ENCODE measurements around the gene PXDC1. TPM values are rescaled to one million over a fixed set of nuclear protein-coding genes. Genes with fewer than 3 reads are reported as not detected.

Gene PXDC1
- total and polyA plus RNA-seq, 2 donors (not counting 3 experiments of a cell fraction or from before 2014, with no cell fraction given): 60.9 to 121 TPM

DNA sequence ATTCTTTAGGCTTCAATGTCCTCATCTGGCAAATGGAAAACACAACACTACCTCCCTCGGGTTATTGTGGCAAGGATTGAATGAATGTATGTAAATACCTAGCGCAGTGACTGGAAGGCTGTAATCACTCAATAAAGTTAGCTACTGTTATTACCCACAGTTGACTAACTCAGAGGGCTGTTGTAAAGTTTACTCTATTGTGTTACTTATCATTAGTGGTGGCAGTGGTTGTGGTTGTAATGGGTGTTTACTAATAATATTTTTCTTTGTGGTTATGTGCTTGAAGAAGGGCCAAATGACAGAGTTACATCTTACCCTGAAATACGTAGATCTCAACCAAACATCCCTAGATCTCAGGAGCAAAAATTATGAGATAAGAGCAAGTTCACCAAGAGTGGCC, 42.0 kb upstream of the PXDC1 start:
- Histone ChIP-seq H3K4me2 (ENCODE audit: insufficient read depth, low read length) (no peak overlapping the region), H3K9ac (replicated peaks; ENCODE audit: extremely low read depth, insufficient read depth, low read length) (no peak overlapping the region), H4K20me1 (replicated peaks; ENCODE audit: control insufficient read depth, extremely low read depth, insufficient read depth, low read length) (no peaks in the 10 kb centered on the region), H3K27me3 (ENCODE audit: control insufficient read depth in 2 of 2, insufficient read depth in 2 of 2, low read length in 2 of 2) (no peaks in the 10 kb centered on the region), H3K79me2 (ENCODE audit: control insufficient read depth, insufficient read depth, low read length) (no peaks in the 10 kb centered on the region), H3K27ac (ENCODE audit: insufficient read depth, low read depth, low read length) (no peak overlapping the region), H3K9me3 (replicated peaks; ENCODE audit: control insufficient read depth, insufficient read depth, low read length) (no peaks in the 10 kb centered on the region), H3K36me3 (ENCODE audit: control insufficient read depth in 2 of 2, extremely low read depth in 1 of 2, insufficient read depth in 2 of 2, low read length in 2 of 2) (no peaks in the 10 kb centered on the region), H3K4me1 (ENCODE audit: control insufficient read depth, extremely low read depth, insufficient read depth, low read length) (peaks cover 31% of the 10 kb centered on the region), H3K4me3 (replicated peaks in 1 of 3; ENCODE audit: insufficient read depth in 1 of 3, low read depth in 1 of 3, low read length in 3 of 3) (no peak overlapping the region), H2AFZ (ENCODE audit: low read depth, low read length) (no peak overlapping the region), H3K9me1 (replicated peaks; ENCODE audit: control insufficient read depth, extremely low read depth, insufficient read depth, low read length) (no peaks in the 10 kb centered on the region)
- ChIA-PET CTCF (interaction anchor here (1.1 to 1.5 kb wide), 3 partner anchors 10 to 55 kb away, joined by 3 to 7 read pairs (median 3); partner anchors contain the start of gene FAM50B), POLR2A (no interaction called here)
- BruUV-seq (replicated peaks): no TSS peak
- peak; percentile 12 for FAIRE-seq
- dilution Hi-C loops (cut with MboI; ENCODE audit: extremely low pct_ligation_motif_present, low sequenced_read_pairs): no loop called here
- no peak for TF ChIP-seq FOS (IDR thresholded peaks at IDR 0.05; ENCODE audit: borderline replicate concordance, insufficient read depth, low read length)
- TF ChIP-seq POLR2A (IDR thresholded peaks at IDR 0.05; ENCODE audit: low read depth, low read length): no peak
- TF ChIP-seq JUN (IDR thresholded peaks at IDR 0.05; ENCODE audit: borderline replicate concordance, insufficient read depth, insufficient read length, low read depth): no peak
- TF ChIP-seq EZH2 (IDR thresholded peaks at IDR 0.05; ENCODE audit: borderline replicate concordance, low read depth, low read length, severe bottlenecking): no peak
- TF ChIP-seq MYC (IDR thresholded peaks at IDR 0.05; ENCODE audit: low read depth, low read length): no peak
- no peak for TF ChIP-seq GATA2 (IDR thresholded peaks at IDR 0.05; ENCODE audit: insufficient read depth, insufficient read length, low read depth, low read length)
- TF ChIP-seq POLR2AphosphoS5 (IDR thresholded peaks at IDR 0.05; ENCODE audit: insufficient read depth, low read depth, low read length): no peak
- TF ChIP-seq CTCF (IDR thresholded peaks at IDR 0.05; ENCODE audit: extremely low read depth in 1 of 2, insufficient read depth in 1 of 2, low read depth in 1 of 2, low read length in 2 of 2): no peak
- no peak for TF ChIP-seq MAX (IDR thresholded peaks at IDR 0.05; ENCODE audit: insufficient read depth, insufficient read length)
- DNase-seq (ENCODE audit: low read depth, low spot score): no peak
- intact Hi-C loops (cut with micrococcal nuclease): no loop called here

Measured in endothelial cell of umbilical vein (primary cell).